Dendritic cell treated with granulocyte-macrophage colony-stimulating factor and Interleukin-4, amounts not matched to agents 40 ng/mL and 50 ng/mL, for 4 days (primary cell): ENCODE measurements around the gene SPRY2.

Experiments
- H3K27ac Mint-ChIP-seq: one replicate; pipeline ENCODE4 v1.8.0; 2022; ENCODE audit warnings: mild to moderate bottlenecking, mixed read lengths
- H3K27me3 Mint-ChIP-seq: one replicate; pipeline ENCODE4 v1.8.0; 2022; ENCODE audit warnings: mild to moderate bottlenecking, mixed read lengths
- H3K36me3 Mint-ChIP-seq: one replicate; pipeline ENCODE4 v1.8.0; 2022; ENCODE audit warnings: low read depth, mixed read lengths
- H3K4me1 Mint-ChIP-seq: one replicate; pipeline ENCODE4 v1.8.0; 2022; ENCODE audit warnings: low read depth, mixed read lengths
- H3K4me3 Mint-ChIP-seq: one replicate; pipeline ENCODE4 v1.8.0; 2022; ENCODE audit warnings: mild to moderate bottlenecking, moderate library complexity, mixed read lengths
- H3K9me3 Mint-ChIP-seq: one replicate; pipeline ENCODE4 v1.8.0; 2022; ENCODE audit warnings: mixed read lengths
- intact Hi-C: fragments of 100-400 bp; cut with micrococcal nuclease; formaldehyde crosslinking; loops from one replicate; pipeline ENCODE4 v1.15.0; 2022

SPRY2 gene

GRCh38 chr13:80341101-80341755 lies at the start of gene SPRY2:
SPRY2 (minus strand) TSS chr13:80341126; CDS start chr13:80337705, 3,421 bp downstream.
- Mint-ChIP-seq H3K4me1 (peaks cover 31% of the 10 kb centered on the region), H3K27ac (no peak within 1 kb of the TSS), H3K27me3 (peaks cover 34% of the 10 kb centered on the region), H3K36me3 (peaks cover 8% of the 10 kb centered on the region), H3K4me3 (peak within 1 kb of the TSS; percentile 54), H3K9me3 (no peaks in the 10 kb centered on the region)
- intact Hi-C loops: loop anchor here (1.0 to 10.0 kb wide), 5 partner anchors 116 to 674 kb away; no protein-coding TSS in a partner anchor

GRCh38 chr13:80390338-80390737 lies 49.4 kb upstream of the SPRY2 start:
- no peak overlapping the region for H3K4me3 Mint-ChIP-seq
- no peaks in the 10 kb centered on the region for H3K36me3 Mint-ChIP-seq
- peaks cover 35% of the 10 kb centered on the region for H3K9me3 Mint-ChIP-seq
- H3K4me1 Mint-ChIP-seq: no peaks in the 10 kb centered on the region
- intact Hi-C loops: no loop called here
- H3K27ac Mint-ChIP-seq: no peak overlapping the region
- H3K27me3 Mint-ChIP-seq: no peaks in the 10 kb centered on the region

GRCh38 chr13:80389073-80390038 lies 48.4 kb upstream of the SPRY2 start:
- no peaks in the 10 kb centered on the region for H3K36me3 Mint-ChIP-seq
- peaks cover 26% of the 10 kb centered on the region for H3K9me3 Mint-ChIP-seq
- H3K27ac Mint-ChIP-seq: no peak overlapping the region
- H3K4me1 Mint-ChIP-seq: no peaks in the 10 kb centered on the region
- H3K4me3 Mint-ChIP-seq: no peak overlapping the region
- intact Hi-C loops: no loop called here
- H3K27me3 Mint-ChIP-seq: no peaks in the 10 kb centered on the region

GRCh38 chr13:80388506-80388905 lies 47.6 kb upstream of the SPRY2 start:
- H3K27me3 Mint-ChIP-seq: no peaks in the 10 kb centered on the region
- no peak overlapping the region for H3K27ac Mint-ChIP-seq
- H3K9me3 Mint-ChIP-seq: peaks cover 18% of the 10 kb centered on the region
- H3K4me3 Mint-ChIP-seq: no peak overlapping the region
- intact Hi-C loops: no loop called here
- no peaks in the 10 kb centered on the region for H3K36me3 Mint-ChIP-seq
- no peaks in the 10 kb centered on the region for H3K4me1 Mint-ChIP-seq

GRCh38 chr13:80386592-80386991 lies 45.7 kb upstream of the SPRY2 start:
- intact Hi-C loops: no loop called here
- Mint-ChIP-seq H3K27me3 (no peaks in the 10 kb centered on the region), H3K4me3 (no peak overlapping the region), H3K36me3 (no peaks in the 10 kb centered on the region), H3K4me1 (no peaks in the 10 kb centered on the region), H3K27ac (no peak overlapping the region), H3K9me3 (peaks cover 8% of the 10 kb centered on the region)

GRCh38 chr13:80386002-80386401 lies 45.1 kb upstream of the SPRY2 start:
- Mint-ChIP-seq H3K27me3 (no peaks in the 10 kb centered on the region), H3K9me3 (peaks cover 8% of the 10 kb centered on the region), H3K36me3 (no peaks in the 10 kb centered on the region), H3K4me1 (no peaks in the 10 kb centered on the region), H3K4me3 (no peak overlapping the region), H3K27ac (no peak overlapping the region)
- intact Hi-C loops: no loop called here

- no peak overlapping the region for H3K27ac Mint-ChIP-seq
- no peaks in the 10 kb centered on the region for H3K9me3 Mint-ChIP-seq
- no peak overlapping the region for H3K4me3 Mint-ChIP-seq
- no peaks in the 10 kb centered on the region for H3K36me3 Mint-ChIP-seq
- H3K4me1 Mint-ChIP-seq: no peaks in the 10 kb centered on the region
- no peaks in the 10 kb centered on the region for H3K27me3 Mint-ChIP-seq
- intact Hi-C loops: no loop called here
Observed at GRCh38 chr13:80382576-80382975, 41.6 kb upstream of the SPRY2 start.

GRCh38 chr13:80379245-80379644 lies 38.3 kb upstream of the SPRY2 start:
- H3K4me3 Mint-ChIP-seq: no peak overlapping the region
- intact Hi-C loops: no loop called here
- H3K27me3 Mint-ChIP-seq: no peaks in the 10 kb centered on the region
- H3K27ac Mint-ChIP-seq: no peak overlapping the region
- H3K9me3 Mint-ChIP-seq: no peaks in the 10 kb centered on the region
- H3K36me3 Mint-ChIP-seq: no peaks in the 10 kb centered on the region
- no peaks in the 10 kb centered on the region for H3K4me1 Mint-ChIP-seq

GRCh38 chr13:80376554-80376953 lies 35.6 kb upstream of the SPRY2 start:
- no peak overlapping the region for H3K4me3 Mint-ChIP-seq
- intact Hi-C loops: no loop called here
- H3K27me3 Mint-ChIP-seq: no peaks in the 10 kb centered on the region
- no peaks in the 10 kb centered on the region for H3K4me1 Mint-ChIP-seq
- no peak overlapping the region for H3K27ac Mint-ChIP-seq
- no peaks in the 10 kb centered on the region for H3K9me3 Mint-ChIP-seq
- H3K36me3 Mint-ChIP-seq: no peaks in the 10 kb centered on the region

- Mint-ChIP-seq H3K9me3 (no peaks in the 10 kb centered on the region), H3K4me3 (no peak overlapping the region), H3K27me3 (no peaks in the 10 kb centered on the region), H3K36me3 (no peaks in the 10 kb centered on the region), H3K4me1 (no peaks in the 10 kb centered on the region), H3K27ac (no peak overlapping the region)
- intact Hi-C loops: no loop called here
Observed at GRCh38 chr13:80374901-80375300, 34.0 kb upstream of the SPRY2 start.

- H3K9me3 Mint-ChIP-seq: no peaks in the 10 kb centered on the region
- no peak overlapping the region for H3K4me3 Mint-ChIP-seq
- no peaks in the 10 kb centered on the region for H3K27me3 Mint-ChIP-seq
- no peaks in the 10 kb centered on the region for H3K4me1 Mint-ChIP-seq
- H3K36me3 Mint-ChIP-seq: no peaks in the 10 kb centered on the region
- intact Hi-C loops: no loop called here
- H3K27ac Mint-ChIP-seq: no peak overlapping the region
Observed at GRCh38 chr13:80374444-80374843, 33.5 kb upstream of the SPRY2 start.

- Mint-ChIP-seq H3K27ac (no peak overlapping the region), H3K36me3 (no peaks in the 10 kb centered on the region), H3K9me3 (no peaks in the 10 kb centered on the region), H3K4me3 (no peak overlapping the region), H3K4me1 (no peaks in the 10 kb centered on the region), H3K27me3 (no peaks in the 10 kb centered on the region)
- intact Hi-C loops: no loop called here
Observed at GRCh38 chr13:80371840-80372509, 31.0 kb upstream of the SPRY2 start.

GRCh38 chr13:80367473-80367872 lies 26.5 kb upstream of the SPRY2 start:
- no peaks in the 10 kb centered on the region for H3K4me1 Mint-ChIP-seq
- no peaks in the 10 kb centered on the region for H3K36me3 Mint-ChIP-seq
- H3K27ac Mint-ChIP-seq: no peak overlapping the region
- intact Hi-C loops: no loop called here
- H3K9me3 Mint-ChIP-seq: no peaks in the 10 kb centered on the region
- H3K4me3 Mint-ChIP-seq: no peak overlapping the region
- H3K27me3 Mint-ChIP-seq: no peaks in the 10 kb centered on the region
